GM18508 (cell line): ENCODE data around the gene GNG13.

Experiments used
- ATAC-seq: cut with Tn5 transposase; IDR thresholded peaks from one replicate; pipeline ENCODE4 v1.9.1; 2021; ENCODE audit warnings: moderate number of reproducible peaks; ENCODE audit not compliant: insufficient read depth, unreplicated experiment

Gene GNG13

DNA sequence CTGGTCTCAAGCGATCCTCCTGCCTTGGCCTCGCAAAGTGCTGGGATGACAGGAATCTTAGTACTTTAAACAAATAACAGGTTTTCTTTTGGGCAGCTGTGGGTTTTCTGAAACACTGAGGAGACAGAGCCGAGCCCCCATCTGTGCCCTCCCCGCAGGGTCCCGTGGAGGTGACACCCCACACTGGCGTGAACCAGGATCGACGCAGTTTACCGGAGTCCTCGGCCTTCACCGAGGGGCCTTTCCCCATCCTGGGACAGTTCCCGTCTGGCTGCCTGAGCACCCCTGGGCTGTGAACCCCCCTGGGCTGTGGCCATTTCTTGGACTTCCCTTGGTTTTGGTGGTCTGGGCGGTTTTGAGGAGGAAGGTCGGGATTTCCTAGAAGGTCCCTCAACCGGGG, 15.3 kb upstream of the GNG13 start:
- no peak for ATAC-seq

DNA sequence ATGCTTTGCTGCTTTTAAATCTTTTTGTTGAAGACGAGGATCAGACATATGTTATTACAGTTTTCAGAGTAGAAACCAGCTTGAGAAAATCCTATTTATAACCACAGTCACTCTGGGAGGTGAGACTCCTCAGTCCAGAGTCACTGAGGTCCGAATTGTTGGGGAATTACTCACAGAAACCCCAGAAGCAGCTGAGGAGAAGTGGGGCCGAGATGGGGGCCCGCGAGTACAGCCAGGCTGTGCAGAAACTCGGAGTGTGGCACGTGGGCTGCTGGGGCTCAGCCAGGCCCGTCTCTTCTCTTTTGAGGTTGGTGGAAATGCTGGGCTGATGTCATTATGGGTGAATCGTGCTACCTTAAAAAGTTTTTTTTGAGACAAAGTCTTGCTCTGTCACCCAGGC, 14.4 kb upstream of the GNG13 start:
- no peak for ATAC-seq

DNA sequence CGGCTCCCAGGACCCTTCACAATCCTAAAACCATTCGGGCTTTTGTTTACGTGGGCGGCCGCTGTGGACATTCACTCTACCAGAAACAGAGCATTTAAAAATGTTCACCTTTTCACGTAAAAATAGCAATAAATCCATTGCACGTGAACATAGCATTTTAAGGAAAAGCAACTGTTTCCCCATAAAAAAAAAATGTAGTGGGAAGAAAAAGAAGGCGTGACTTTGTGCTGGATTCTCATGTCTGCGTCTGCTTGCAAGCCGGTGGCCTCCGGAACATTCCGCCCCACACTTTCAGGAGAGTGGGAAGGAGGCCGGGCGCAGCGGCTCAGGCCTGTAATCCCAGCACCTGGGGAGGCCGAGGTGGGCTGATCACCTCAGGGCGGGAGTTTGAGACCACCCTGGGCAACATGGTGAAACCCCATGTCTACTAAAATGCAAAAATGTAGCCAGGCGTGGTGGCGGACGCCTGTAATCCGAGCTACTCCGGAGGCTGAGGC, 13.4 kb upstream of the GNG13 start:
- no peak for ATAC-seq

DNA sequence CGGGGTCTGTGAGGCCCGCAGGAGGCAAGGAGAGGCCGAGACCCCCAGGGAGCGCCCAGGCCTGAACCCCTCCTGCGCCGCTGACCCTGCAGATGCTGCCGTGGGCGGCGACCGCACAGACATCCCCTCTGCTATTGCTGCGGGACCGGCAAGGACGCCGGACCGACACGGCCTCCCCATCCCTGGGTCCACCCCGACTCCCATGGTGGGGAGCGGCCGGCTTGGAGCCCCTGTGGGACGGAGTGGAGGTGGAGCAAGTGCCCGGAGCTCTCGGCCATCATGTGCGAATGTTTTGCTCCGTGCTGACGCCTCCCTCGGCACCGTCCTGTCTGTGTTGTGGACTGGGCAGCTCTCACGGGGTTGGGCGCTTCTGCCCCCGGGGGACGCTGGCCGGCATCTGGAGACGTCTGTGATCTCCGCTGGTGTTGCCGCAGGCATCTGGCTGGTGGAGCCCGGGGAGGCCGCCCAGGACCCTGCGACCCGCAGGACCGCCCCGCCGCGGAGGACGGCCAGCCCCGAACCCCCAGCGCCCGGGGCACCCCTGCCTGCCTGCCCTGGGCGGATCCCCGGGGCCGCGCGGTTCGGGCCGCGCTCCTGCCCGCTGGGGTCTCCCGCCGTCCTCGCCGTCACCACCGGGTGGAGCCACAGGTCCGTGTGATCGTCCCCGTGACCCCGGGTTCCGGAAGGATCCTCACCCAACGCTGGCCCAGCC, 12.8 kb upstream of the GNG13 start:
- ATAC-seq: no peak

DNA sequence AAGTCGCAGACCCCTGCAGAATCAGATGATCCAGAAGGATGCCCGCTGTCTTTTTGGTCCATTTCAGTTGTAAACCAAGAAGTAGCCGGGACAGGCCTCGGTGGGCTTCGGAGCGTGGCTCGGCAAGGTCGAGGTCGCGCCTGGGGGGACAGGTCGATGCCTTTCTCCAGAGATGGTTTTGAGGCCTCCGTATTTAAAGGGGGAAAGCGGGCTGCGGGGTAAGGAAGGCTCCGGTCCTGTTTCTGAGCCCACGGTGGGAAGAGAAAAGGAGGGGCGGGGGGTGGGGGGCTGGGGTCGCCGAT, 7.5 kb upstream of the GNG13 start:
- no peak for ATAC-seq

DNA sequence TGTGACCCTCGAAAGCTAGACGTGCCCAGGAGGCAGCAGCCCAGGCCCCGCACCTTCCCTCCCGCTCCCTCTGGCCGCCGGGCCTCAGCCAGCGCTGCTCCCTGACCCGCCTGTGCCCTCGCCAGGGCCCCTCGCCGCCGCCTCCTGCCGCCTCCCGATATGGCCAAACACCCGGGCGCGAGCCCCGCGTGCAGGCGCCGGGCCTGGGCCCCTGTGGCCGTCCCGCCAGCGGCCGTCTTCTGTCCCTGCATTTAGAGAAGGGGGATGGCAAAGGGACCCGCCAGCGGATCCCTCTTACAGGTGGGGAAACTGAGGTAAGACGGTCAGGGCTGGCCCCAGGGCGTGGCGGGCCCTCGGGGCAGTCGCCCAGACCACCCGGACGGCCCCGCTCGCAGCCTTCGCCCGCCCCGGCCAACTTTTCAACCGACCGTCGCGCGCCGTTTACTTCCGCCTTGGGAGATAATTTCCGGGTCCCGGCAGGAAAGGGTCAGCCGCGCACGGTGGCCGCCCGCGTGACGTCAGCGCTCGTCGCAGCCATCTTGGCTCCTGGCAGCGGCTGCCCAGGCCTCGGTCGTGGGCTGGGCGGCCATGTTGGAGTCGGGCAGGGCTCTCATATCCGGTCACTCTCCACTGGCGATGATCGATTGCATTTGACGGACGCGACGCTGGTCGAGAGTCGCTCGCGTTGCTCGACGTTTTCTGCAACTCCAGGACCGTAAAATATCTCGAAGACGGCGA, 7.0 kb upstream of the GNG13 start:
- peak; percentile 41 for ATAC-seq

DNA sequence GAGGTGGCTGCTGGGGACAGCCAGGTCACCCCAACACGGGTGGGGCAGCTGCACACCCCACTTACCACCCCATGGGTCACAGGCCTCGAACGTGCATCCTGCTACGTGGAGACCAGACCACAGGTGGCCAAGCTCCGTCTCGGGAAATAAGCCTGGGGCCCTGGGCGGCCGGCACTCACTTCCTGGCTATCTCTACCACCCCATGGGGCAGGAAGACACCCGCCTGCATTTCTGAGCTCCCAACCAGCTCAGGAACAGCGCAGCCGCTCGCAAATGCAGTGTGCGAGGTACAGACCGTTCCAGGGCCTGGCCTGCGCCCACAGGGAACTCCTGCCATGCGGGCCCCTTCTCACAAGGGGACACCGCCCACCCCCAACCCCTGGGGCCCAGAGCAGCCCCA, 4.9 kb upstream of the GNG13 start:
- no peak for ATAC-seq

DNA sequence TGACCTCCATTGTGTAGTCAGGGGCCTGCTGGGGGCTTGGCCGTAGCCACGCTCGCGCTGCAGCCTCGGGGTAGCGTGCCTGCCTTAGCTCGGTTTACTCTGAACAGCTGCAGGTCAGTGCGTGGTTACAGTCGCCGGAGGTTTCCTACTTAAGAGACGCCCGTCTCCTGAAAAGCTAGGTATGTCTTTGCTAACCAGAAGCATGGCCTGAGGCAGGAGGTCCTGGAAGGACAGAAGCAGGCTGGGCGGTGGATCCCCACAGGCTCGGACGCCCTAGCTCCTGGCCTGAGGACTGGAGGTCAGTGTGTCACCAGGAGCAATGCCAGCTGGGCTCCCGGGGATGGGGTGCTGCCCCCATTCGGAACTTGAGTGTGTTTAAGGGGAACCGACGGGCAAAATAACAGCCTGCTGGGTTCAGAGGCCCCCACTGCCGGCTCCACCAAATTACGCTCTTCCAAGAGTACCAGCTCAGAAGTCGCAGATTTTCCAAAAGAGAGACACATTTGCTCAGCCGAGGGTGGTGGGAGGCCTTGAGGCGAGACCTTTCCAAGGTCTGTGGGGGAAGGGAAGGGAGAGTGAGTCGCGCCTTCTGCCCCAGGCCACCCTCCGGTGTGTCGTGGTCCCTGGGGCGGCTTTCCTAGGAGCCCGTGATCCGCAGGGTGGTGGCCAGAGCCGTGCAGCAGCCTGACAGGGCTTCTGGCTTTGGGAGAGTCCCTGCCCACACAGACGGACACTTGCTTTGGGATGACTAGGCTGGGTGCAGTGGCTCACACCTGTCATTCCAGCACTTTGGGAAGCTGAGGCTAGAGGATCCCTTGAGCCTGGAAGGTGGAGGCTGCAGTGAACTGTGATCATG, 3.9 kb upstream of the GNG13 start:
- no peak for ATAC-seq

DNA sequence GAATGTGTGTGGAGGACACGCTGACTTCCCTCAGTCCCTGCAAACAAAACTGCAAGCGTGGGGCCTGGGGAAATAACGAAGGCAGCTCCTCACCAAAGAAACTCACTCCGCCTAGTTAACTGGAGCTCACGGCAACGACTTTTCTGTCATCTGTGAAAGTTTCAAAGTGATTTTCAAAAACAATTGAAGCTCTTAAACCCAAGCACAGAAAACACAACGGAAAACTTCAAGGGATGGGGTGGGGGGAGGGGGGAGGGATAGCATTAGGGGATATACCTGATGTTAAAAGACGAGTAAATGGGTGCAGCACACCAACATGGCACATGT, 3.2 kb upstream of the GNG13 start:
- no peak for ATAC-seq

DNA sequence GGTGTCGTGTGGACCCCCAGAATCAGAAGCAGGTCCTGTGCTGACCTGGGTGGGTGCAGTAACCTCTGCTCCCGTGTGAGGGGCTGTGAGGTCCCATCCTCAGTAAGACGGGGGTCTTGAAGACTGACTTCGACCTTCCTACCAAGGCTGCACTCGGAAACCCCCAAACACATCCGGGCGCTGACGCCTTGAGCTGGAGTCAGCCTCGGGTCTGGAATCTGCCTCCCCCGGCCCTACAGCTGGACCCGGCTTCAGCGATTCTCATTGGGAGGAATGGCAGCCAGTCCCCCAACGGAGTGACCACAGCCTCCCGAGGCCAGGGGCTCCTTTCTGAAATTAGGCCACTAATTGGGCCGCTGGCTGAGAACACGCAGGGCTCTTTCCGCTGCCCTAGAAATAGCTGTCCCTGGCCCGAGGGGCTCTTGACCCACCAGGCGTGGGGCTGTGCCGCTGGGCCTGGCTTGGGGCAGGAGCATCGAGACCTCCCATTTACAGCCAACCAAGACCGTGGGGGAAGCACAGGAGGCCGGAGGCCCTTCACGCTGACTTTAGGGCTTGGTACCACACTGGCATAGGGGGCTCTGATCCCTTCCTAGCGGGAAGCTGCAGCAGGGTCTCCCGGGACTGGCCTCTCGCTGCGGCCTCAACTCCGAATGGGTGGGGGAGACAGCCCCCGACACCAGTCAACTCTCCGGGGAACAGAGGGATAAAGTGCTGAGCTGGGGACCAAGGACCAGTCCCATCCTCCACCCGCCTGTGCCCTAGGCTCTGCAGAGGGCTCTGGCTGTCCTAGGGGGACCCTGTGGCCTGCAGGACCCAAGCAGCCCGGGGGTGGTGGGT, 2.6 kb upstream of the GNG13 start:
- no peak for ATAC-seq

DNA sequence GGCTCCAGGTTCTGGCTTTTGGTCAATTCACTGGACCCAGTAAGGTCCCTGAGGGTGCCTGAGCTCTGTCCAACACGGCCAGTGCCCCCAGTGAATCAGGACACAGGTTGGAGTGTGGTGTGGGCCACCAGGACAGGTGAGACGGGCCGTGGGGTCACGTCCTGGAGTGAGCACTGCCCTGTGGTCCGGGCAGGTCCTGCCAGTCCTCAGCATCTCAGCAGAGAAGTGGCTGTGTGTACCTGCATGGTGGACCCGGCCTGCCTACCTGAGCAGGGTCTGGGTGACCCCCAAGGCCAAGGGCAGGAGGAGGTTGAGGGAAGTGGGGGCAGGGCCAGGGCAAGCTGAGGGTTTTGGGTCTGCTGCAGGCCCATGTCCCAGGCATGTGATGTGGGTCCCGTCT, 1.9 kb upstream of the GNG13 start:
- no peak for ATAC-seq

DNA sequence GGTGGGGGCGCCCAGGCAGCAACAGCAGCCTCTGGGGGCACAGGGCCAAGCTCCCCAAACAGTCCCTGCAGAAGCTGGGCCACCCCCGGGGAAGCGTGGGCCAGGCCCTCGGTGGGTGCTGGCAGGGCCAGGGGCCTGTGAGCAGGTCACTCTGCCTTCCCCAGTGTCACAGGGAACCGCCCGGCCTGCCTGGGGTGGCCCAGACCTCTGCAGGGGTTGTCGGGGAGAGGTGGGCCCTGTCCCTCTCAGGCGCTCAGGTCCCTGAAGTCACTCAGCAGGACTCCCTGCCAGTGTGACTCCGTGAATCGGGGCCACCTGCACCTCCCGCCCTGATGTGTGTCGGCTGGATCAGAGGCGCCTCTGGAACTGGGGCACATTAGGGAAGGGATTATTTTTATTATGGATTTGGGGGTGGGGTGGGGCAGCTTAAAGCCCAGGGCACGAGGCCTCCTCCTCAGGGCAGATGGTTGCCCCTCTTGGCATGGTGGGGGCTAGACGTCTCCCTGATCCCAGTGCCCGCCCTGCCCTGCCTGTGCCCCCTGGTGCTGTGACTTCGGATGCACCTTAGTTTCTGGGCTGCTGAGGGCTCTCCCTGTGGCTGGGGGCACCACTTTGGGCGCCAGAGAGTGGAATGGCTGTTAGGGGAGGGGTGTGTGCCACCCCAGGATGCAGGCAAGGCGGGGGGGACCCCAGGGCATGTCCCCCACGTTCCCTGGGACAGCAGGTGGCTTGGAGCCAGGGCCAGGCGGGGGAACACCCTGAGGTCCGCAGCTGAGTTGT, 1.2 kb upstream of the GNG13 start:
- no peak for ATAC-seq

DNA sequence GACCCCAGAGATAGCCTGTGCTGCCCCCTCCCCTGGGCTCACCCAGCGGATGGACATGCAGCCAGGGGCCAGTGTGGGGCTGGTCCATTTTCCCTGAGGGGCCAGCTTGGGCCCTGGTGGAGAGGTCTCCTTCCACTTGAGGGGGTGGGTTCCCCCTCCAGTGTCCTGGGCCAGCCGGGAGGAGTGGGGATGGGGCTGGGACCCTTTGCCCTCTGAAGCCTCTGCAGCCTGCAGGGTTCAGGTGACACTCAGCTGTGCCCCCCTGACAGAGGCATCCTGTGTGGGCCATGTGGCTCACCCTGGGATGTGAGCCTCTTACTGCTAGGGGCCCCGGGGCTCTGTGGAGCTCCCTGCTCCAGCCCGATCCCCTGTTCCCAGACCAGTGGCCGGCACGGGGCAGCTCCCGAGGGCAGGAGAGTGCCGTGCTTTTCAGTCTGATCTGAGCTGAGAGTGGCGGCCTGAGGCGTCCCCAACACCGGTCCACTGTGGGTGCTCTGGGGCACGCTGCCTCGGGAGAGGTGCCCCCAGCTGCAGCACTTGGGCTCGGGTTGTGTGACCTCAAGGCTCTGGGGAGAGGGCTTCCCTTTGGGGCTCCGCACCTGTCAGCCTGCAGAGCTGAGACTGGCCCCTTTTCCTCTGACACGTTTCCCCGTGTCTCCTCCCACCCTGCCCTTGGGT, 439 bp upstream of the GNG13 start:
- no peak for ATAC-seq

DNA sequence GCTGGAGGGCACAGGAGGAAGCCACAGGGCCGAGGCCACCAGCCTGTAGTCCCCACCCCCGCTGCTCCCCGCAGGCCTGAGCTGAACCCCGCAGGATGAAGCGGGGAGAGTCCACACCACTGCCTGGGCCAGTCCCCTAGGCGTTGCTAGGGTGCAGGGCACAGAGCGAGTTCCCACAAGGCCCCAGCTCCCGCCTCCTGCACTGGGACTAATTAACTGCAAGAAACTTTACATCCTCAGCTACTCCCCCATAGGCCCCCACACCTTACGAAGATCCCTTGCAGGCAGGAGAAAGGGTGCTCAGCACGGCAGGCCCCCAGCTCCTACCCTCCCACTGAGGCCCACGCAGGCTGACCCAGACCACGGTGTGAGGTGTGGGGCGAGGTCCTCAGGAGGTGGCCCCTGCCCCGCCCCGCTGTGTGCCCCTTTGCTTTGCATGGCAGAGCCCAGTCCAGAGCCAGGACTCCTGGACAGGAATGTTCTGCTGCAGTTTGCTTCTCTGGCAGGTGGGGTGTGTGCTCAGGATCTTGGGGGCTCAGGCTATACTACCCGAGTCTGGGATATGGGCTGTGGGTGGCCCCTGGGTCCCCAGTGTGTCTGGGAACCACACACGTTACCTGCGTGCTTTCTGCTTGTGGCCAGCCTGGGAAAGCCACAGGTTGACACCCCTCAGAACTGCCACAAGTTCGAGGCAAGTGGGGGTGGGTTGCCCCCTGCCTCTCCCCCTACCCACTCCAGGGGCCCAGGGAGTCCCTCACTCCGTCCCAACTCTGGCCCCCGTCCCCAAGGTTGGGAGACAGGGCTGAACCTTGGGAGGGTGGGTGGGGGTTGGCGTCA, 1.2 kb downstream of the GNG13 start:
- no peak for ATAC-seq

DNA sequence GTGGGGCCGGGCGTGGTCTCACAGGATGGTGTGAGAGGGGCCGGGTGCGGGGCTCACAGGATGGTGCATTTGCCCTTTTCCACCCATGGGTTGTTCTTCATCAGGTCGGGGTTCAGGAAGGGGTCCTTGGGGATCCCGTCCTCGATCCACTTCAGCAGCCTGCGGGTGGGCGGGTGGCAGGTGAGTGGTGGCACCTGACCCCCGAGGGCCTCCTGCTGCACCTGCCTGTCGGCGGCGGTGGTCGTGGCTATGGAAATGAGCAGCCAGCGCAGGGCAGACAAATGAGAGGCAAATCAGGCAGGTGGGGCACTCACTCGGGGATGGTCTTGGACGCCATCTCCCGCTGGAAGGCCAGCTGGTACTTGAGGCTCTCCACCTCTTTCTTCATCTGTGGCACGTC, 1.9 kb downstream of the GNG13 start:
- ATAC-seq: no peak

DNA sequence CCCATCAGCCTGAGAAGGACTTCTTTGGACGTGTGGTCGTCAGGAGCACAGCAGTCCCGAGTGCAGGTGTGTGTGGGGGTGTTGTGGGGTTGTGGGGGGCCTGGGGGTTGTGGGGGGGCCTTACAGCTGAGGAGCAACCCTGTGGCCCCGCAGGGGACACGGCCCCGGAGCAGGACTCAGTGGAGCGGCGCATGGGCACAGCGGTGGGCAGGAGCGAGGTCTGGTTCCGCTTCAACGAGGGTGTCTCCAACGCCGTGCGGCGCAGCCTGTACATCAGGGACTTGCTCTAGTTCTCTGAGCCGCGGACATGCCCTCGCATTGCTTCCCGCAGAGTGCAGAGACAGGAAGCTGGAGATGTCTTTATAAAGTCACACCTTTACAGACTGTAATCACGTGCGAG, 2.8 kb downstream of the GNG13 start:
- no peak for ATAC-seq

DNA sequence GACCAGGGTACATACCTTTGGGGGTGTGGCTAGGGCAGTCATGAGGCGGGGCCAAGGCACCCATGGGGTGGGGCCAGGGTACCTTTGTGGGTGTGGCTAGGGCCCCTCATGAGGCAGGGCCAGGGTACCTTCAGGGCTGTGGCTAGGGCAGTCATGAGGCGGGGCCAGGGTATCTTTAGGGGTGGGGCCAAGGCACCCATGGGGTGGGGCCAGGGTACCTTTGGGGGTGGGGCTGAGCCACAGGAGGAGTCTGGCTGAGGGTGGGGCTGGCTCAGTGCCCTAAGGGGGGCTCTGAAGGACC, 3.5 kb downstream of the GNG13 start:
- no peak for ATAC-seq

DNA sequence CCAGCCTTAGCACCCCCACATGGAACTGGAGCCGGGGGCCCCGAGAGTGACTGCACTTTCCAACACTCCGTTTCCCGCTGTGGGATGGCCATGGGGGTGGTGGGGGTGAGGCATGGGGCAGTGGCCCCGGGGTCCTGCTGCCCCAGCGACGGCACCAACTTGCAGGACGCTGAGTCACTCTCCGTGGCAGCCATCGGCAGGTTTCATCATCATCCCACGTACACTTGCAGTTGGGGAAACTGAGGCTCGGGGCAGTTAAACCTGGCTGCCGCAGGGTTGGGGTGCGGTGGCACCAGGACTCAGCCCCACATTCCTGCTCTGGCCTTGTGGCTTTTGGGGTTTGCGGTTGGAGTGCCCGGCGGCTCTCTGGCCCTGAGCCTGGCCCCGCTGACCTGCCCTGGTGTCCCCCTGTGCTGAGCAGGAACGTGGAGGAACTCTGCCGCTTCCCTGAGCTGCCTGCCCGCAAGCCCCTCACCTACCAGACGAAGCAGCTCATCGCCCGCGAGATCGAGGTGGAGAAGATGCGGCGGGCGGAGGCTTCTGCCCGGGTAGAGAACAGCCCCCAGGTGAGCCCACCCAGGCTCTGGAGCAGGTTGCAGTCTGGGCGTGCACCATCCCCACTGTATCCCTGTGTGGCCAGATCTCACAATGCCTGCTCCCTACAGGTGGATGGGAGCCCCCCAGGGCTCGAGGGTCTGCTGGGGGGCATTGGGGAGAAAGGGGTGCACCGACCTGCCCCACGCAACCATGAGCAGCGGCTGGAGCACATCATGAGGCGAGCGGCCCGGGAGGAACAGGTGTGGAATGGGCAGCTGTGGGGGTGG, 4.0 kb downstream of the GNG13 start:
- ATAC-seq: no peak
